Neural cell (in vitro differentiated cells): Measurements from ENCODE around the gene DNAH8. TPM values are rescaled to one million over a fixed set of nuclear protein-coding genes. Genes with fewer than 3 reads are reported as not detected.

ENCODE experiments used
- H2AFZ ChIP-seq: fragments of 200-600, 300-800 bp; sonication (generic), shearing (Covaris generic); 2 replicates; pipeline ENCODE4 v1.6.0; 2014; ENCODE audit warnings: low read depth, mild to moderate bottlenecking, antibody characterized with exemption, low read length, moderate library complexity
- H3F3A ChIP-seq: fragments of 200-600 bp; shearing (Covaris generic); 2 replicates; pipeline ENCODE4 v1.6.1; 2016; ENCODE audit warnings: mild to moderate bottlenecking, moderate library complexity, mixed read lengths, antibody characterized with exemption, low read length; ENCODE audit not compliant: insufficient read depth, poor library complexity, severe bottlenecking
- H3K27ac ChIP-seq: fragments of 200-600, 300-800 bp; sonication (generic), shearing (Covaris generic); 2 replicates; pipeline ENCODE4 v1.5.1; 2014; ENCODE audit warnings: mild to moderate bottlenecking, low read length, moderate library complexity
- H3K27me3 ChIP-seq: fragments of 300-800, 200-600 bp; sonication (generic), shearing (Covaris generic); 2 replicates; pipeline ENCODE4 v1.6.0; 2014; ENCODE audit warnings: mild to moderate bottlenecking, low read depth, low read length, moderate library complexity; ENCODE audit not compliant: insufficient read depth
- H3K36me3 ChIP-seq: fragments of 300-800, 200-600 bp; sonication (generic), shearing (Covaris generic); 2 replicates; pipeline ENCODE4 v1.5.1; 2014; ENCODE audit warnings: mild to moderate bottlenecking, antibody characterized with exemption, low read length, moderate library complexity; ENCODE audit not compliant: insufficient read depth
- H3K4me2 ChIP-seq: fragments of 300-800, 200-600 bp; sonication (generic), shearing (Covaris generic); 2 replicates; pipeline ENCODE4 v1.6.0; 2014; ENCODE audit warnings: mild to moderate bottlenecking, low read length
- H3K4me3 ChIP-seq: fragments of 300-800, 200-600 bp; sonication (generic), shearing (Covaris generic); 2 replicates; pipeline ENCODE4 v1.5.1; 2014; ENCODE audit warnings: mild to moderate bottlenecking, low read length, moderate library complexity
- H3K79me2 ChIP-seq: fragments of 200-600 bp; shearing (Covaris generic); replicated peaks from 2 replicates; pipeline ENCODE4 v1.6.0; 2014; ENCODE audit warnings: mild to moderate bottlenecking, low read length, moderate library complexity; ENCODE audit not compliant: insufficient read depth
- H3K9ac ChIP-seq: fragments of 300-800, 200-600 bp; sonication (generic), shearing (Covaris generic); 2 replicates; pipeline ENCODE4 v1.6.1; 2016; ENCODE audit warnings: mild to moderate bottlenecking, low read length, mixed read lengths
- H3K9me2 ChIP-seq: fragments of 200-600 bp; shearing (Covaris generic); 2 replicates; pipeline ENCODE4 v1.6.1; 2016; ENCODE audit warnings: mild to moderate bottlenecking, low read length, mixed read lengths; ENCODE audit not compliant: insufficient read depth
- H3K9me3 ChIP-seq: fragments of 200-600, 300-800 bp; sonication (generic), shearing (Covaris generic); 2 replicates; pipeline ENCODE4 v1.6.1; 2016; ENCODE audit warnings: mild to moderate bottlenecking, mixed run types, low read length, moderate library complexity, mixed read lengths
- H4K20me1 ChIP-seq: fragments of 200-600 bp; shearing (Covaris generic); 2 replicates; pipeline ENCODE4 v1.6.1; 2016; ENCODE audit warnings: mild to moderate bottlenecking, mixed run types; ENCODE audit not compliant: insufficient read depth
- CTCF ChIP-seq: fragments of 450-650 bp; IDR thresholded peaks from 2 replicates; pipeline ENCODE4 v1.5.1; 2014; ENCODE audit warnings: antibody characterized with exemption, mild to moderate bottlenecking, moderate library complexity; ENCODE audit not compliant: poor library complexity, severe bottlenecking
- EP300 ChIP-seq: fragments of 450-650 bp; conservative IDR thresholded peaks from 2 replicates; pipeline ENCODE4 v1.6.1; 2014; ENCODE audit warnings: antibody characterized with exemption, mild to moderate bottlenecking, moderate library complexity; ENCODE audit not compliant: poor library complexity, severe bottlenecking
- EZH2 ChIP-seq: fragments of 200-600, 300-800 bp; shearing (Covaris generic), sonication (generic); IDR thresholded peaks from 2 replicates; pipeline ENCODE4 v1.6.1; 2014; ENCODE audit warnings: antibody characterized with exemption, low read length, borderline replicate concordance, mild to moderate bottlenecking; ENCODE audit not compliant: insufficient read depth, poor library complexity, severe bottlenecking
- MXI1 ChIP-seq: fragments of 450-650 bp; conservative IDR thresholded peaks from 2 replicates; pipeline ENCODE4 v1.6.1; 2014; ENCODE audit warnings: antibody characterized with exemption, mild to moderate bottlenecking; ENCODE audit not compliant: poor library complexity, severe bottlenecking
- POLR2AphosphoS5 ChIP-seq: IDR thresholded peaks from 2 replicates; pipeline ENCODE4 v1.6.1; 2012
- RAD21 ChIP-seq: fragments of 450-650 bp; conservative IDR thresholded peaks from 2 replicates; pipeline ENCODE4 v1.6.1; 2014; ENCODE audit warnings: antibody characterized with exemption, mild to moderate bottlenecking, moderate library complexity
- SMC3 ChIP-seq: fragments of 450-650 bp; conservative IDR thresholded peaks from 2 replicates; pipeline ENCODE4 v1.6.1; 2014; ENCODE audit warnings: antibody characterized with exemption, mild to moderate bottlenecking, moderate library complexity; ENCODE audit not compliant: poor library complexity
- TAF1 ChIP-seq: IDR thresholded peaks from 2 replicates; pipeline ENCODE4 v1.6.1; 2012; ENCODE audit warnings: low read depth
- polyA plus RNA-seq: library from polyadenylated mRNA; depleted of rRNA; stranded (reverse); fragments of >200 nt; gene quantifications from 2 replicates; pipeline ENCODE4 v1.2.3, GENCODE V29; 2014
- TF ChIP-seq, protein P1 (sequence below): IDR thresholded peaks from 2 replicates; pipeline ENCODE4 v1.6.1; 2012; ENCODE audit warnings: borderline replicate concordance

Gene DNAH8
- polyA plus RNA-seq, 1 donor from 2014 or later = 0.07 TPM

DNA sequence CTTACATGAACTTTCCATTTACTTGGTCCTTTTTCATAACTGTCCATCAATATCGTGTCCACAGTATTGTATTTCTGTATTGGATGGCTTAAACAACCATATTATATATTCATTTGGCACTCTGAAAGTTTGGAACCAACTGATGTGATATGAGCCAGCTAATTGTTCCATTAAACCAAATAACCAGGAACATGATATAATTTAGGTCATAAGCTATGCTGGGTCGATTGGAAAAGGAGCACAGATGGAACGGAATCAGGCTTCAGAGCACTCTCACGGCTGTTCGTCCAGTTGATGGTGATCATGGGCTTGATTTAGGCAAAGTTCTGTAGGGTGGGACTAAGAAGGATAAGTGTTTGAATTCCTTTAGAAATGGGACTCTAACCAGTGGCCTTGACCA lies 142.7 kb downstream of the DNAH8 start:
- Histone ChIP-seq H3F3A (no peaks in the 10 kb centered on the region), H3K4me3 (no peak overlapping the region), H3K27ac (no peak overlapping the region), H3K27me3 (no peaks in the 10 kb centered on the region), H4K20me1 (no peaks in the 10 kb centered on the region), H3K79me2 (no peaks in the 10 kb centered on the region), H3K9ac (no peak overlapping the region), H3K9me2 (no peaks in the 10 kb centered on the region), H2AFZ (no peak overlapping the region), H3K36me3 (no peaks in the 10 kb centered on the region), H3K9me3 (no peaks in the 10 kb centered on the region), H3K4me2 (no peak overlapping the region)
- TF ChIP-seq, protein P1, sequence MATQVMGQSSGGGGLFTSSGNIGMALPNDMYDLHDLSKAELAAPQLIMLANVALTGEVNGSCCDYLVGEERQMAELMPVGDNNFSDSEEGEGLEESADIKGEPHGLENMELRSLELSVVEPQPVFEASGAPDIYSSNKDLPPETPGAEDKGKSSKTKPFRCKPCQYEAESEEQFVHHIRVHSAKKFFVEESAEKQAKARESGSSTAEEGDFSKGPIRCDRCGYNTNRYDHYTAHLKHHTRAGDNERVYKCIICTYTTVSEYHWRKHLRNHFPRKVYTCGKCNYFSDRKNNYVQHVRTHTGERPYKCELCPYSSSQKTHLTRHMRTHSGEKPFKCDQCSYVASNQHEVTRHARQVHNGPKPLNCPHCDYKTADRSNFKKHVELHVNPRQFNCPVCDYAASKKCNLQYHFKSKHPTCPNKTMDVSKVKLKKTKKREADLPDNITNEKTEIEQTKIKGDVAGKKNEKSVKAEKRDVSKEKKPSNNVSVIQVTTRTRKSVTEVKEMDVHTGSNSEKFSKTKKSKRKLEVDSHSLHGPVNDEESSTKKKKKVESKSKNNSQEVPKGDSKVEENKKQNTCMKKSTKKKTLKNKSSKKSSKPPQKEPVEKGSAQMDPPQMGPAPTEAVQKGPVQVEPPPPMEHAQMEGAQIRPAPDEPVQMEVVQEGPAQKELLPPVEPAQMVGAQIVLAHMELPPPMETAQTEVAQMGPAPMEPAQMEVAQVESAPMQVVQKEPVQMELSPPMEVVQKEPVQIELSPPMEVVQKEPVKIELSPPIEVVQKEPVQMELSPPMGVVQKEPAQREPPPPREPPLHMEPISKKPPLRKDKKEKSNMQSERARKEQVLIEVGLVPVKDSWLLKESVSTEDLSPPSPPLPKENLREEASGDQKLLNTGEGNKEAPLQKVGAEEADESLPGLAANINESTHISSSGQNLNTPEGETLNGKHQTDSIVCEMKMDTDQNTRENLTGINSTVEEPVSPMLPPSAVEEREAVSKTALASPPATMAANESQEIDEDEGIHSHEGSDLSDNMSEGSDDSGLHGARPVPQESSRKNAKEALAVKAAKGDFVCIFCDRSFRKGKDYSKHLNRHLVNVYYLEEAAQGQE = no peak
- TF ChIP-seq POLR2AphosphoS5 (no peak), CTCF (no peak), TAF1 (no peak), SMC3 (no peak), RAD21 (no peak), MXI1 (no peak), EZH2 (no peak), EP300 (no peak)

DNA sequence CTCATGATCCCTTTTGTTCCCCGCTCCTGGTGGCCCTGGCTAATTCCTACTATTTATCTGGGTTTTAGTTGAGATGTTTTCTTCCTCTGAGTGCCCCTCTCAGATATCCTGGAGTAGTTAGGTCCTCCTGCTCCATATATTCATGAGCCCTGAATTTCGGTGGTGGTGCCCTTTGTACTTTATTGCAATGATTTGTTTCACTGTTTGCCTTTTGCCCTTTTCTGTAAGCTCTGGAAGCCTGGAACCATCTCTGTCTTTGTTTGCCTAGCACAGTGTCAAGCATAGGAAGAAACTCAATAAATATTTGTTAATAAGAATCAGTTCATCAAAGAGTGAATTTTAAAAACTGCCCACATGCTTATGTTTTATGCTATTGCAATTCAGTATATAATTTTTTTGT lies 144.9 kb downstream of the DNAH8 start:
- Histone ChIP-seq H3K9me2 (no peaks in the 10 kb centered on the region), H4K20me1 (no peaks in the 10 kb centered on the region), H3K36me3 (no peaks in the 10 kb centered on the region), H3K4me3 (no peak overlapping the region), H3K79me2 (no peaks in the 10 kb centered on the region), H3F3A (no peaks in the 10 kb centered on the region), H3K27me3 (no peaks in the 10 kb centered on the region), H3K4me2 (no peak overlapping the region), H3K9ac (no peak overlapping the region), H3K9me3 (no peaks in the 10 kb centered on the region), H2AFZ (no peak overlapping the region), H3K27ac (no peak overlapping the region)
- TF ChIP-seq, protein P1 = no peak
- no peak for TF ChIP-seq EP300
- TF ChIP-seq CTCF = no peak
- TF ChIP-seq MXI1 = no peak
- TF ChIP-seq SMC3 = no peak
- TF ChIP-seq RAD21 = no peak
- TF ChIP-seq TAF1 = no peak
- no peak for TF ChIP-seq EZH2
- TF ChIP-seq POLR2AphosphoS5 = no peak
